K562 (cell line): ENCODE measurements around the gene ACAP2. TPM values are rescaled to one million over a fixed set of nuclear protein-coding genes. Genes with fewer than 3 reads are reported as not detected.

Experiments used
- CBX8 ChIP-seq: fragments of 200-600 bp; sonication (generic); IDR thresholded peaks from 2 replicates; pipeline ENCODE4 v1.6.1; 2012; ENCODE audit warnings: borderline replicate concordance, mixed run types, low read depth, mild to moderate bottlenecking, moderate library complexity, mixed read lengths, low read length, control low read depth, inconsistent platforms; ENCODE audit not compliant: poor library complexity, severe bottlenecking; ENCODE audit errors: extremely low read depth
- DLX4 ChIP-seq: fragments of 250-450 bp; sonication (Bioruptor Pico); IDR thresholded peaks from 2 replicates; pipeline ENCODE4 v1.6.1; 2021; ENCODE audit warnings: mild to moderate bottlenecking
- ELF2 ChIP-seq: fragments of 250-450 bp; sonication (Bioruptor Pico); IDR thresholded peaks from 2 replicates; pipeline ENCODE4 v1.5.0; 2021; ENCODE audit warnings: mild to moderate bottlenecking
- FOXK2 ChIP-seq, 2 experiments: fragments of 450-650 bp; IDR thresholded peaks in 1 of 2; conservative IDR thresholded peaks in 1 of 2; 2 replicates each; pipeline ENCODE4 v1.6.1; 2016; ENCODE audit warnings: low read depth in 2 of 2, mild to moderate bottlenecking in 1 of 2
- HDAC8 ChIP-seq: fragments of 450-650 bp; IDR thresholded peaks from 2 replicates; pipeline ENCODE4 v1.6.1; 2016; ENCODE audit warnings: mild to moderate bottlenecking, missing genetic modification characterization, moderate library complexity, missing compliant biosample characterization
- KDM4B ChIP-seq, 2 experiments: fragments of 450-650 bp in 1 of 2; sonication (generic) in 1 of 2; IDR thresholded peaks; 2 replicates each; pipeline ENCODE4 v1.6.1; 2016 to 2017; ENCODE audit warnings: borderline replicate concordance in 2 of 2, antibody characterized with exemption in 1 of 2, low read depth in 1 of 2, mild to moderate bottlenecking in 1 of 2
- MAFK ChIP-seq: IDR thresholded peaks from 2 replicates; pipeline ENCODE4 v1.6.1; 2011; ENCODE audit warnings: low read length, improper control_type of control experiment
- NELFE ChIP-seq: IDR thresholded peaks from 2 replicates; pipeline ENCODE4 v1.6.1; 2011; ENCODE audit warnings: mild to moderate bottlenecking; ENCODE audit not compliant: insufficient read depth, insufficient read length
- NFRKB ChIP-seq: fragments of 450-650 bp; IDR thresholded peaks from 2 replicates; pipeline ENCODE4 v1.6.1; 2016; ENCODE audit warnings: low read depth
- NONO ChIP-seq, 2 experiments: fragments of 200-400 bp in 1 of 2; fragments of 450-650 bp in 1 of 2; formaldehyde crosslinking in 1 of 2; IDR thresholded peaks; 2 replicates each; pipeline ENCODE4 v1.6.1; 2017; ENCODE audit warnings: low read depth in 2 of 2, mild to moderate bottlenecking in 2 of 2, moderate library complexity in 2 of 2, low read length in 1 of 2
- NR3C1 ChIP-seq: sonication (generic); formaldehyde crosslinking; IDR thresholded peaks from 2 replicates; pipeline ENCODE4 v1.8.1; 2022; ENCODE audit warnings: missing genetic modification reagents
- NRF1 ChIP-seq, 2 experiments: fragments of 450-650 bp; IDR thresholded peaks in 1 of 2; conservative IDR thresholded peaks in 1 of 2; 2 replicates each; pipeline ENCODE4 v1.6.1; 2014; ENCODE audit warnings: mild to moderate bottlenecking in 2 of 2
- PRMT5 ChIP-seq: sonication (generic); formaldehyde crosslinking; IDR thresholded peaks from 2 replicates; pipeline ENCODE4 v1.5.0; 2020; ENCODE audit warnings: missing genetic modification reagents
- SNRNP70 ChIP-seq: fragments of 200-400 bp; formaldehyde crosslinking; optimal IDR thresholded peaks from 2 replicates; pipeline ENCODE3; 2017; ENCODE audit warnings: low read depth, low read length
- TEAD4 ChIP-seq, 2 experiments: sonication (generic) in 1 of 2; formaldehyde crosslinking in 1 of 2; IDR thresholded peaks; 2 replicates each; pipeline versions ENCODE4 v1.6.1 to v1.8.0; 2012 to 2022; ENCODE audit warnings: borderline replicate concordance in 1 of 2, inconsistent platforms in 1 of 2, low read length in 1 of 2, mild to moderate bottlenecking in 1 of 2, missing genetic modification reagents in 1 of 2
- ZBTB26 ChIP-seq: fragments of 450-650 bp; formaldehyde crosslinking; IDR thresholded peaks from 2 replicates; pipeline ENCODE4 v1.4.0; 2022; ENCODE audit warnings: missing genetic modification characterization
- ZFX ChIP-seq: sonication (generic); formaldehyde crosslinking; IDR thresholded peaks from 2 replicates; pipeline ENCODE4 v1.8.0; 2022; ENCODE audit warnings: mild to moderate bottlenecking, missing genetic modification reagents, moderate library complexity
- ZNF584 ChIP-seq: fragments of 200-800 bp; sonication (Bioruptor generic); IDR thresholded peaks from 2 replicates; pipeline ENCODE4 v1.6.1; 2016; ENCODE audit warnings: low read depth, mild to moderate bottlenecking, missing genetic modification characterization, missing compliant biosample characterization
- ZNF830 ChIP-seq: fragments of 250-450 bp; sonication (Bioruptor Pico); IDR thresholded peaks from 2 replicates; pipeline ENCODE4 v1.5.0; 2021; ENCODE audit warnings: mild to moderate bottlenecking
- polyA plus RNA-seq, 8 experiments: library from polyadenylated mRNA; depleted of rRNA in 4 of 8; stranded (reverse) in 5 of 8; unstranded in 3 of 8; fragments of >200 nt; fragmentation: Nextera tagmentation in 2 of 8; fragmentation: Illumina TruSeq in 1 of 8; extraction: Ambion mirVana in 2 of 8; extraction: Trizol in 1 of 8; gene quantifications; 2 replicates each; pipeline versions ENCODE4 v1.2.1 to v1.2.3, GENCODE V29; 2011 to 2014; ENCODE audit warnings: inconsistent platforms in 1 of 8, missing spikeins in 1 of 8
- total RNA-seq, 7 experiments: library from RNA; depleted of rRNA in 6 of 7; stranded (reverse); fragments of >200 nt in 6 of 7; fragmentation: Illumina TruSeq in 2 of 7; extraction: Trizol in 2 of 7; gene quantifications; 2 replicates each; pipeline versions ENCODE4 v1.2.1 to v1.2.3, GENCODE V29; 2011 to 2021; ENCODE audit warnings: low replicate concordance in 1 of 7
- TF ChIP-seq, protein P1 (sequence below): fragments of 450-650 bp; conservative IDR thresholded peaks from 2 replicates; pipeline ENCODE4 v1.6.1; 2016; ENCODE audit warnings: missing genetic modification characterization, low read depth, mild to moderate bottlenecking, missing compliant biosample characterization, moderate library complexity
- TF ChIP-seq, protein P2 (sequence below), 2 experiments: fragments of 450-650 bp in 1 of 2; sonication (generic) in 1 of 2; formaldehyde crosslinking in 1 of 2; IDR thresholded peaks in 1 of 2; conservative IDR thresholded peaks in 1 of 2; 2 replicates each; pipeline versions ENCODE4 v1.6.1 to v1.8.1; 2016 to 2023; ENCODE audit warnings: mild to moderate bottlenecking in 2 of 2, moderate library complexity in 2 of 2, inconsistent platforms in 1 of 2, missing genetic modification reagents in 1 of 2
- TF ChIP-seq, protein P3 (sequence below): fragments of 250-450 bp; sonication (Bioruptor Pico); IDR thresholded peaks from 2 replicates; pipeline ENCODE4 v1.8.0; 2022; ENCODE audit warnings: inconsistent platforms, mild to moderate bottlenecking, moderate library complexity, borderline replicate concordance

ACAP2 gene
- total and polyA plus RNA-seq, 9 of the 15 experiments (the other 6 are each of a cell fraction or from before 2014, with no cell fraction given) = 10.6 to 52.7 (median 34.4) TPM

DNA sequence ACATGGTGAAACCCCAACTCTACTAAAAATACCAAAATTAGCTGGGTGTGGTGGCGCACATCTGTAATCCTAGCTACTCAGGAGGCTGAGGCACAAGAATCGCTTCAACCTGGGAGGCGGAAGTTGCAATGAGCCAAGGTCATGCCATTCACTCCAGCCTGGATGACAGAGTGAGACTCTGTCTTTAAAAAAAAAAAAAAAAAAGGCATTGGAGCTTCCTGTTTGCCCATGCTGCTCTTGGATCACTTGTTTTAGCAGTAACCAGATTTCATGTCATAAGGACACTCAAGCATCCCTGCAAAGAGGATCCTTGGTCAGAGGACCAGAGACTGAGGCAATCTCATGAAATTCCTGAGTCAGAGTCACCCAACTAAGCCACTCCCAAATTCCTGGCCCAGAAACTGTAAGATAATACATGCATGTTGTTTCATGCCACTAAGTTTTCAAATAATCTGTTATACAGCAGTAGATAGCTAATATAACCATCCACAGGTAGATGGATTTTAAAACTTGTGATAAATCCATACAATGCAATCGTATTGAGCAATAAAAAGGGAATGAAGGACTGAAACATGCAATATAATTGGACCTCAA is 89.8 kb downstream of the ACAP2 start (continued):
- peak; percentile 79 for TF ChIP-seq TEAD4 (IDR thresholded peaks at IDR 0.05; ENCODE audit: low read length)
- no peak for TF ChIP-seq TEAD4 (CRISPR knock-in tag; IDR thresholded peaks at IDR 0.05; ENCODE audit: borderline replicate concordance)
- TF ChIP-seq CBX8 = no peak
- TF ChIP-seq ZNF584 (CRISPR knock-in tag) = peak; percentile 89
- no peak for TF ChIP-seq ELF2 (CRISPR knock-in tag)
- peak in 1 of 2 experiments; percentile 35; a peak in 2 of 4 replicates for TF ChIP-seq NRF1 (conservative IDR thresholded peaks at IDR 0.05 in 1 of 2, IDR thresholded peaks at IDR 0.05 in 1 of 2)
- TF ChIP-seq NELFE = no peak
- TF ChIP-seq, protein P1, sequence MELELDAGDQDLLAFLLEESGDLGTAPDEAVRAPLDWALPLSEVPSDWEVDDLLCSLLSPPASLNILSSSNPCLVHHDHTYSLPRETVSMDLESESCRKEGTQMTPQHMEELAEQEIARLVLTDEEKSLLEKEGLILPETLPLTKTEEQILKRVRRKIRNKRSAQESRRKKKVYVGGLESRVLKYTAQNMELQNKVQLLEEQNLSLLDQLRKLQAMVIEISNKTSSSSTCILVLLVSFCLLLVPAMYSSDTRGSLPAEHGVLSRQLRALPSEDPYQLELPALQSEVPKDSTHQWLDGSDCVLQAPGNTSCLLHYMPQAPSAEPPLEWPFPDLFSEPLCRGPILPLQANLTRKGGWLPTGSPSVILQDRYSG (tag) = no peak
- no peak for TF ChIP-seq ZFX (CRISPR knock-in tag)
- TF ChIP-seq ZBTB26 (CRISPR knock-in tag) = no peak
- TF ChIP-seq, protein P2, sequence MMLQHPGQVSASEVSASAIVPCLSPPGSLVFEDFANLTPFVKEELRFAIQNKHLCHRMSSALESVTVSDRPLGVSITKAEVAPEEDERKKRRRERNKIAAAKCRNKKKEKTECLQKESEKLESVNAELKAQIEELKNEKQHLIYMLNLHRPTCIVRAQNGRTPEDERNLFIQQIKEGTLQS (IDR thresholded peaks at IDR 0.05) = peak; percentile 93
- TF ChIP-seq, protein P2 (CRISPR knock-in tag; conservative IDR thresholded peaks at IDR 0.05) = no peak
- peak; percentile 32; the same call in 1 of the 2 replicates for TF ChIP-seq NFRKB
- TF ChIP-seq HDAC8 (tag) = no peak; the same call in none of the 2 replicates
- no peak for TF ChIP-seq KDM4B (IDR thresholded peaks at IDR 0.05; ENCODE audit: borderline replicate concordance in 2 of 2, low read depth in 1 of 2)
- TF ChIP-seq PRMT5 (CRISPR knock-in tag) = no peak
- no peak for TF ChIP-seq ZNF830 (CRISPR knock-in tag)
- no peak for TF ChIP-seq FOXK2 (conservative IDR thresholded peaks at IDR 0.05 in 1 of 2, IDR thresholded peaks at IDR 0.05 in 1 of 2; ENCODE audit: low read depth in 2 of 2)
- no peak for TF ChIP-seq DLX4 (CRISPR knock-in tag)
- TF ChIP-seq, protein P3, sequence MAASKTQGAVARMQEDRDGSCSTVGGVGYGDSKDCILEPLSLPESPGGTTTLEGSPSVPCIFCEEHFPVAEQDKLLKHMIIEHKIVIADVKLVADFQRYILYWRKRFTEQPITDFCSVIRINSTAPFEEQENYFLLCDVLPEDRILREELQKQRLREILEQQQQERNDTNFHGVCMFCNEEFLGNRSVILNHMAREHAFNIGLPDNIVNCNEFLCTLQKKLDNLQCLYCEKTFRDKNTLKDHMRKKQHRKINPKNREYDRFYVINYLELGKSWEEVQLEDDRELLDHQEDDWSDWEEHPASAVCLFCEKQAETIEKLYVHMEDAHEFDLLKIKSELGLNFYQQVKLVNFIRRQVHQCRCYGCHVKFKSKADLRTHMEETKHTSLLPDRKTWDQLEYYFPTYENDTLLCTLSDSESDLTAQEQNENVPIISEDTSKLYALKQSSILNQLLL = no peak
- no peak for TF ChIP-seq NR3C1
- no peak for TF ChIP-seq SNRNP70
- TF ChIP-seq NONO (IDR thresholded peaks at IDR 0.05; ENCODE audit: low read depth in 2 of 2, low read length in 1 of 2) = no peak
- peak; percentile 42; the same call in 1 of the 2 replicates for TF ChIP-seq MAFK
